Measurements from ENCODE around the gene GLE1.

DNA sequence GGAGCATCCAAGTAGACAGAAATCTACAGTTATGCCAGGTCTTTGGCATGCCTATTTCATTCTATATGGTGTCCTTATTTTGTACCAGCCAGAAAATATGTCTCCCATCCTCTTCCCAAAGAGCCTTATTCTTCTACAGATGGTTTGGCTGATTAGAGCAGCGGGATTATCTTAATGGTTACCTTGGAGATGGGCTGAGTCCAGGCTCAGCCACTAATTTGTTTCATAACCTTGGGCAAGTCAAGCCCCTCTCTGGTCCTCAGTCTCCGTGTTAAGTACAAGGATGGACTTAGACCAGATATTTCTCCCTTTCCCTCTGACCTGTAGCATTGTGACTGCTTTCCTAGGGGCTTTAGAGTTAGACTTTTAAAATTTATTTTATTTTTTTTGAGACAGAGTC, 11.1 kb upstream of the GLE1 start:
- TF ChIP-seq GATA2 (IDR thresholded peaks at IDR 0.05; ENCODE audit: low read depth, low read length): no peak
- no peak for TF ChIP-seq GATA3 (IDR thresholded peaks at IDR 0.05; ENCODE audit: low read depth, low read length)
